ENCODE data around the gene TRIM4.
"Not testable (repeated sequence)": the region's sequence is repeated elsewhere in the genome, so short reads cannot be mapped to it uniquely, and the experiment has no call there.

GRCh38 chr7:99867477-99867876, 51.9 kb downstream of the TRIM4 start:
- TF ChIP-seq POLR2A, POLR2AphosphoS5 (IDR thresholded peaks at IDR 0.05): not testable (repeated sequence)

Data from prostate gland (tissue), 1 donor.